Karpas-422 (cell line): Measurements from ENCODE around the gene PSEN1. TPM values are rescaled to one million over a fixed set of nuclear protein-coding genes. Genes with fewer than 3 reads are reported as not detected.

Experiments used
- DNase-seq: peaks from one replicate; pipeline ENCODE4 v3.0.0-alpha.2; 2015
- H2AFZ ChIP-seq: fragments of 200-600 bp; sonication (generic); 2 replicates; pipeline ENCODE4 v1.6.1; 2014; ENCODE audit warnings: antibody characterized with exemption, low read length, mixed read lengths
- H3K27ac ChIP-seq: fragments of 200-600 bp; sonication (generic); 2 replicates; pipeline ENCODE4 v1.5.1; 2014; ENCODE audit warnings: mild to moderate bottlenecking, low read length, moderate library complexity
- H3K27me3 ChIP-seq: fragments of 200-600 bp; sonication (generic); 2 replicates; pipeline ENCODE4 v1.6.1; 2014; ENCODE audit warnings: low read length, mixed read lengths
- H3K36me3 ChIP-seq: fragments of 200-600 bp; sonication (generic); 2 replicates; pipeline ENCODE4 v1.6.1; 2014; ENCODE audit warnings: low read length, mixed read lengths; ENCODE audit not compliant: insufficient read depth
- H3K4me1 ChIP-seq: fragments of 200-600 bp; sonication (generic); 2 replicates; pipeline ENCODE4 v1.6.1; 2014; ENCODE audit warnings: mild to moderate bottlenecking, low read length, mixed read lengths
- H3K4me2 ChIP-seq: fragments of 200-600 bp; sonication (generic); 2 replicates; pipeline ENCODE4 v1.6.1; 2014; ENCODE audit warnings: low read length, low read depth, mild to moderate bottlenecking; ENCODE audit not compliant: poor library complexity, severe bottlenecking
- H3K4me3 ChIP-seq: fragments of 200-600 bp; sonication (generic); 2 replicates; pipeline ENCODE4 v1.5.1; 2014; ENCODE audit warnings: mild to moderate bottlenecking, antibody characterized with exemption, low read length, mixed read lengths
- H3K79me2 ChIP-seq: fragments of 200-600 bp; sonication (generic); 2 replicates; pipeline ENCODE4 v1.6.1; 2014; ENCODE audit warnings: mild to moderate bottlenecking, low read length, mixed read lengths
- H3K9ac ChIP-seq: fragments of 200-600 bp; sonication (generic); 2 replicates; pipeline ENCODE4 v1.6.0; 2014; ENCODE audit warnings: low read length
- H3K9me2 ChIP-seq: fragments of 200-600 bp; sonication (generic), shearing (Covaris generic); replicated peaks from 2 replicates; pipeline ENCODE4 v1.6.0; 2014; ENCODE audit warnings: mild to moderate bottlenecking, low read length, moderate library complexity; ENCODE audit not compliant: insufficient read depth
- H3K9me3 ChIP-seq: fragments of 300-700, 200-600 bp; sonication (generic); 2 replicates; pipeline ENCODE4 v1.6.1; 2014; ENCODE audit warnings: low read length, mixed read lengths
- H4K20me1 ChIP-seq: fragments of 200-600 bp; sonication (generic); 2 replicates; pipeline ENCODE4 v1.6.1; 2014; ENCODE audit warnings: mild to moderate bottlenecking, antibody characterized with exemption, low read length, low read depth; ENCODE audit not compliant: insufficient read depth
- total RNA-seq: library from RNA; depleted of rRNA; stranded (reverse); fragments of >200 nt; shearing (Covaris generic); gene quantifications from 2 replicates; pipeline ENCODE4 v1.2.3, GENCODE V29; 2014; ENCODE audit warnings: low replicate concordance

The PSEN1 gene
- total RNA-seq, 1 experiment from 2014 or later: 57.8 TPM

DNA sequence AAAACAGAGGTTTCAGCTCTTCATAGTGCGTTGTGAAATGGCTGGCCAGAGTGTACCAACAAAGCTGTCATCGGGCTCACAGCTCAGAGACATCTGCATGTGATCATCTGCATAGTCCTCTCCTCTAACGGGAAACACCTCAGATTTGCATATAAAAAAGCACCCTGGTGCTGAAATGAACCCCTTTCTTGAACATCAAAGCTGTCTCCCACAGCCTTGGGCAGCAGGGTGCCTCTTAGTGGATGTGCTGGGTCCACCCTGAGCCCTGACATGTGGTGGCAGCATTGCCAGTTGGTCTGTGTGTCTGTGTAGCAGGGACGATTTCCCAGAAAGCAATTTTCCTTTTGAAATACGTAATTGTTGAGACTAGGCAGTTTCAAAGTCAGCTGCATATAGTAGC, 86.7 kb downstream of the PSEN1 start:
- no peaks in the 10 kb centered on the region for H3K27me3 ChIP-seq
- peak overlapping the region; percentile 54 for H3K4me2 ChIP-seq
- no peaks in the 10 kb centered on the region for H3K9me2 ChIP-seq
- peak; percentile 66 for DNase-seq
- H3K27ac ChIP-seq: peak overlapping the region; percentile 63
- no peaks in the 10 kb centered on the region for H4K20me1 ChIP-seq
- H3K9me3 ChIP-seq: no peaks in the 10 kb centered on the region
- H3K36me3 ChIP-seq: peaks cover 19% of the 10 kb centered on the region
- H3K4me1 ChIP-seq: peaks cover 31% of the 10 kb centered on the region
- H3K79me2 ChIP-seq: no peaks in the 10 kb centered on the region
- H3K9ac ChIP-seq: peak overlapping the region; percentile 32
- H3K4me3 ChIP-seq: 0 out of 2 replicates have a peak overlapping the region, but pooled peaks have one; percentile 0
- H2AFZ ChIP-seq: no peak overlapping the region

DNA sequence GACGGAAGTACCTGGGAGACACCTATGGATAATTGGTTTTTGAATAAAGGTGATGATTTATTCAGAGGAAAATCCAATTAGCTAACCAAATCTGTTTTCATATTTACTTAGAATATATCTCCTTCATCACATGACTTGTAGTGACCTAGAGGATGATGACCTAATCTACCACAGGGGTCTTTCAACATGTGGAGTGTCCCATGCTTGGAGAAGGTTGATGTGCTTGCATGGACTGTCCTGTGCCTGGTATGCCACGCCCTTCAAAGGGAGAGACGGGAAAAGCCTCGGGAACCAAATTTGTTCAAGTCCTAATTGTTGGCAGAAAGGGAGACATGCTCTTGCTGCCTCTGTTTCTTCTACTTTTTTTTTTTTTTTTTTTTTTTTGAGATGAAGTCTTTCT, 89.2 kb downstream of the PSEN1 start:
- Histone ChIP-seq H3K4me1 (peaks cover 31% of the 10 kb centered on the region), H2AFZ (no peak overlapping the region), H3K27me3 (no peaks in the 10 kb centered on the region), H3K27ac (no peak overlapping the region), H3K9ac (no peak overlapping the region), H3K4me3 (no peak overlapping the region), H3K36me3 (0 out of 2 replicates have a peak, but pooled peaks cover 4% of the 10 kb centered on the region), H3K9me2 (no peaks in the 10 kb centered on the region), H3K9me3 (no peaks in the 10 kb centered on the region), H3K79me2 (no peaks in the 10 kb centered on the region), H4K20me1 (no peaks in the 10 kb centered on the region), H3K4me2 (no peak overlapping the region)
- DNase-seq: no peak

DNA sequence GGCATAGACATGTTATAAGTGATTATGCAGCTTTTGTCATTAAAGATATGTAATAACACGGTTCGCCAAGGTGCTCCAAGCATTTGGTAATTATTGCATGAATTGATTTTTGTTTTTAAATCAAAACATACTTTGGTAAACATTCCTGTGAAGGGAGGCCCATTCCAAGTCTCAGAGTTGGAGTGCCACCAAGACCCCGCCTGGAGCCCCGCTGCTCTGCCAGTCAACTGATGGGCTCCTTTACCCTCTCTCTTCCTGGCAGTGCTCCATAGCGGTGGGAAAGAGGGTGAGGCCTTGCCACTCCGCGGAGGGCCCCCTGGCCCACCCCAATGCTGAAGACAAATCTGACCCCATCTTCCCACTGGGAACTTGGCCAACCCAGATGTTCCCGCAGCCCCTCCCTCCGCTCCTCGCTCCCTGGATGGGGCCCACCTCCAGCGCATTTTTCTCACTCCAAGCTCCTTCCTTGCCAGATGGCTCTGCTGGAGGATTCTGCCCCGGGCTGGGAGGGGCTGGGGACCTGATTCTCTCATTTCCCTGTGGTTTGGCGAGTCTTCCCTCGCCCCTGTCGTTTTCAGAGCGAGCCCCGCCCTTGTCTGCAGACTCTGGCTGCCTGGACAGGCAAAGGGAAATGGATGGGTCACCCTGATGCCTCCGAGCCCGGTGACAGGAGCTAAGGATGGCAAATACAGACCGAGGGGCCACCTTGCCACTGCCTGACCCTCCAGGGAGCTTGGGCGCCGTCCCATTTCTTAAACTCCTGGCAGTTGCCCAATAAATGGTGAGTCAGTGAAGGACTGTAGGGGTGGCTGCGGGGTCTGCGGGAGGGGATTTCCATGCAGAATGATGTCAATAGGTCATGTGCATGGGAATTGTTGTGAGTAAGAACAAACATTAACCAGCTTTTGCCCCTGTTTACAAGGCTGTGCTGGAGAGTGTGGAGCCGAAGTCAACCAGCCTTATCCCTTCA, 91.8 kb downstream of the PSEN1 start:
- Histone ChIP-seq H4K20me1 (no peaks in the 10 kb centered on the region), H3K9ac (no peak overlapping the region), H3K4me2 (no peak overlapping the region)

GRCh38 chr14:73230051-73230450, 93.7 kb downstream of the PSEN1 start:
- Histone ChIP-seq H3K79me2 (no peaks in the 10 kb centered on the region), H3K9me2 (no peaks in the 10 kb centered on the region), H4K20me1 (no peaks in the 10 kb centered on the region), H3K27ac (no peak overlapping the region), H2AFZ (no peak overlapping the region), H3K9ac (no peak overlapping the region), H3K4me2 (no peak overlapping the region), H3K4me1 (peaks cover 17% of the 10 kb centered on the region), H3K27me3 (no peaks in the 10 kb centered on the region), H3K9me3 (no peaks in the 10 kb centered on the region), H3K36me3 (no peaks in the 10 kb centered on the region), H3K4me3 (no peak overlapping the region)
- no peak for DNase-seq

More for the DNA sequence above, 91.8 kb downstream of the PSEN1 start:
- H3K79me2 ChIP-seq: no peaks in the 10 kb centered on the region
- H3K27me3 ChIP-seq: no peaks in the 10 kb centered on the region
- H3K9me3 ChIP-seq: no peaks in the 10 kb centered on the region
- H2AFZ ChIP-seq: no peak overlapping the region
- H3K4me3 ChIP-seq: no peak overlapping the region
- DNase-seq: no peak
- H3K27ac ChIP-seq: no peak overlapping the region
- no peaks in the 10 kb centered on the region for H3K36me3 ChIP-seq
- peaks cover 8% of the 10 kb centered on the region for H3K4me1 ChIP-seq
- H3K9me2 ChIP-seq: no peaks in the 10 kb centered on the region

DNA sequence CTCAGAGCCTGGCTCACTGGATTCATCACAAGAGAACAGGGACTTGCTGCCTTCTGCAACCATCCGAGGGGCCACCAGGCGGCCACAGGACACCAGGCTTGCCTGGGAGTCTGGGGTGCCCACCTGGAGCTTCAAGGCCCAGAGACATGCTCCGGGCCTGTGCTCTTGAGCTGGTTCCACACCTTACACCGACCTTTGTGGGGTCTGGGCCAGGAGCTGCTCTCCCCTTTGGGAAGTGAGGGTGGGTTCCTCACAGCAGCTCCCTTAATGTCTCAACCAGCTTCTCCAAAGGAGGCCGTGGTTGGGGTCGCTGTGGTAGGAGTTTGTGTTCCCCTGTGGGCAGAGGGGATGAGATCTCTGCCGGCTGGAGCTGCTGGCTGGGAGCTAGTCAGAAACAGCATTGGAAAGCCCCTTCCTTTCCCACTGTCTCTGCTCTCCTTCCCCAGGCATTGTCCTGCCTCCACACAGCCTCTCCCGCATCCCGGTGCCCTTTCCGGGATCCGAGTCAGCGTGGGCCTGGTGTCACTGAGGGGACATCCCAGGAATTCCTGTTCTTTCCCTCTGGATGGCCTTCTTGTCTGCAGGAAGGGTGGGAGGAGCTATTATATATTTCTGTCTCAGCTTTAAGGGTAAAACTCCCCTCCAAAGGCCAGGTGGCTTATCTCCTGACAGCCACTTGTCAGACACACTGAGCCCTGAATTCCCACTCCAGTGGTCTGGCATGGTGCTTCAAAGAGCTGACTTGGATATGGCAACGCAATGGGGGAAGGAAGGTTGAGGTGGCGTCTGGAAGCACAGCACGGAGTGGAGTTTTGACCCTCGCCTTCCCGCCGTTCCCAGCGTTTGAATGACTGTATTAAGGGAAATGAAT, 95.9 kb downstream of the PSEN1 start:
- H3K4me1 ChIP-seq: peaks cover 39% of the 10 kb centered on the region
- H3K4me2 ChIP-seq: no peak overlapping the region
- no peak overlapping the region for H3K9ac ChIP-seq
- H3K4me3 ChIP-seq: no peak overlapping the region
- no peaks in the 10 kb centered on the region for H3K79me2 ChIP-seq
- H3K9me3 ChIP-seq: no peaks in the 10 kb centered on the region
- no peaks in the 10 kb centered on the region for H4K20me1 ChIP-seq
- no peaks in the 10 kb centered on the region for H3K9me2 ChIP-seq
- H3K36me3 ChIP-seq: no peaks in the 10 kb centered on the region
- no peak overlapping the region for H3K27ac ChIP-seq
- H2AFZ ChIP-seq: no peak overlapping the region
- no peaks in the 10 kb centered on the region for H3K27me3 ChIP-seq
- DNase-seq: peak; percentile 87

DNA sequence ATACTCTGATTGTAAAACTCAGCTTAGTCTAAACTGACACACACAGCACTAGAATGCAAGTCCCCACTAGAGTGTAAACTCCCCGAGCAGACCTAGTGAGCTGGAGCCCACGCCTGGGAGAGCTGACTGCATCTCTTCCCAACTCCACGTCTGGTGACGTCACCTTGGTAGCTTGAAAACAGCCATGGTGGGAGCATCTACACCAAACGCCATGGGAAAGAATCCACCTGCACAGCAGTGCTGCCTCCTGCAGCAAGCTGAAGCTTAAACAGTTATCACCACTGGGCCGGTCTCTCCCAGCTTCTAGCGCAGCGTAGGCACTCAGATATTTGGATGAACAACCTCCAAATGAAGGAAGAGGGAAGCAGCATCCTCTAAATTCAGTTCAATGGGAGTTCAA, 96.7 kb downstream of the PSEN1 start:
- no peak overlapping the region for H3K4me2 ChIP-seq
- H3K79me2 ChIP-seq: no peaks in the 10 kb centered on the region
- no peak overlapping the region for H2AFZ ChIP-seq
- H3K4me1 ChIP-seq: peaks cover 47% of the 10 kb centered on the region
- H3K27ac ChIP-seq: no peak overlapping the region
- no peaks in the 10 kb centered on the region for H3K9me3 ChIP-seq
- no peaks in the 10 kb centered on the region for H3K27me3 ChIP-seq
- no peak overlapping the region for H3K4me3 ChIP-seq
- H3K9ac ChIP-seq: no peak overlapping the region
- no peaks in the 10 kb centered on the region for H4K20me1 ChIP-seq
- H3K9me2 ChIP-seq: no peaks in the 10 kb centered on the region
- no peak for DNase-seq
- H3K36me3 ChIP-seq: no peaks in the 10 kb centered on the region

GRCh38 chr14:73233564-73233963, 97.3 kb downstream of the PSEN1 start:
- peaks cover 52% of the 10 kb centered on the region for H3K4me1 ChIP-seq
- no peak overlapping the region for H3K9ac ChIP-seq
- H3K27me3 ChIP-seq: no peaks in the 10 kb centered on the region

DNA sequence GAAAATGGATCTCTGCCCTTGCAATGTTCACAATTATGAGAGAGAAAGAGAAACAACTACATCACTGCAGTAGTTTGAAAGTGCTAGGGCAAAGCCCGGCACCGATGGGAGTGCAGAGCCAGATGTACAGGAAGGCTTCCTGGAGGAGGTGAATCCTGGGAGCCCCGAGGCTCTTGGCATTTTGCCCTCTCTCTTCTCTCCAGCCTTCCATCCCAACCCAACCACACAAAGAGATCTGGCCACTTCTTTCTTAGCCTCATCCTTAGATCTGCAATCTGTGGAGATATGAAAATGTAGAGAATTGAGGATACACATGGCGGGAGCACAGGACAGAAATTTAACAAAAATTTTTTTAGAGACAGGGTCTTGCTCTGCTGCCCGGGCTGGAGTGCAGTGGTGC, 97.7 kb downstream of the PSEN1 start:
- Histone ChIP-seq H2AFZ (no peak overlapping the region), H3K79me2 (no peaks in the 10 kb centered on the region), H3K4me1 (peaks cover 57% of the 10 kb centered on the region), H3K9me3 (no peaks in the 10 kb centered on the region), H3K27ac (no peak overlapping the region), H3K9me2 (no peaks in the 10 kb centered on the region), H3K9ac (no peak overlapping the region), H3K27me3 (no peaks in the 10 kb centered on the region), H4K20me1 (no peaks in the 10 kb centered on the region), H3K4me2 (no peak overlapping the region), H3K4me3 (no peak overlapping the region), H3K36me3 (no peaks in the 10 kb centered on the region)
- no peak for DNase-seq

More at GRCh38 chr14:73233564-73233963, 97.3 kb downstream of the PSEN1 start:
- Histone ChIP-seq H3K79me2 (no peaks in the 10 kb centered on the region), H3K4me3 (no peak overlapping the region), H4K20me1 (no peaks in the 10 kb centered on the region), H2AFZ (no peak overlapping the region), H3K27ac (no peak overlapping the region), H3K9me3 (no peaks in the 10 kb centered on the region), H3K4me2 (no peak overlapping the region), H3K9me2 (no peaks in the 10 kb centered on the region), H3K36me3 (no peaks in the 10 kb centered on the region)
- DNase-seq: no peak
